Sigmoid colon (tissue), 7 donors: ENCODE measurements around the gene ABHD2. TPM values are rescaled to one million over a fixed set of nuclear protein-coding genes. Genes with fewer than 3 reads are reported as not detected.

Experiments
- DNase-seq: peaks from one replicate; pipeline ENCODE4 v3.0.0-alpha.2; 2019
- H3K27ac ChIP-seq, 4 donors: fragments of 200-600 bp; sonication (generic); one replicate each; pipeline ENCODE4 v1.5.1; 2016 to 2019; ENCODE audit warnings: mild to moderate bottlenecking in 1 of 4
- H3K27me3 ChIP-seq, 3 donors: fragments of 200-600 bp; sonication (generic); one replicate each; pipeline ENCODE4 v1.5.1; 2019; ENCODE audit warnings: mild to moderate bottlenecking in 1 of 3
- H3K36me3 ChIP-seq, 4 donors: fragments of 200-600 bp; sonication (generic); one replicate each; pipeline ENCODE4 v1.5.1; 2016 to 2019
- H3K4me1 ChIP-seq, 4 donors: fragments of 200-600 bp; sonication (generic); one replicate each; pipeline ENCODE4 v1.5.1; 2017 to 2019
- H3K4me3 ChIP-seq, 4 donors: fragments of 200-600 bp; sonication (generic); one replicate each; pipeline ENCODE4 v1.5.1; 2017 to 2019; ENCODE audit warnings: mild to moderate bottlenecking in 2 of 4, moderate library complexity in 1 of 4
- H3K9me3 ChIP-seq, 4 donors: fragments of 200-600 bp in 3 of 4; sonication (generic) in 3 of 4; one replicate each; pipeline versions ENCODE4 v1.5.1 to v1.6.1; 2013 to 2019
- CTCF ChIP-seq, 4 experiments: fragments of 450-650 bp in 3 of 4; fragments of 200-600 bp in 1 of 4; IDR thresholded peaks; one replicate each; pipeline ENCODE4 v1.5.1; 2016 to 2019; ENCODE audit warnings: antibody characterized with exemption in 4 of 4, mild to moderate bottlenecking in 3 of 4, moderate library complexity in 2 of 4
- EP300 ChIP-seq, 4 donors: sonication (generic); formaldehyde crosslinking; IDR thresholded peaks; one replicate each; pipeline ENCODE4 v1.6.1; 2017; ENCODE audit warnings: antibody characterized with exemption in 4 of 4
- POLR2A ChIP-seq, 2 donors: fragments of 450-650 bp; IDR thresholded peaks; one replicate each; pipeline ENCODE4 v1.6.1; 2016; ENCODE audit warnings: antibody characterized with exemption in 2 of 2, mild to moderate bottlenecking in 2 of 2, moderate library complexity in 2 of 2
- POLR2AphosphoS5 ChIP-seq, 4 donors: sonication (generic); formaldehyde crosslinking; IDR thresholded peaks; one replicate each; pipeline ENCODE4 v1.6.1; 2017; ENCODE audit warnings: antibody characterized with exemption in 4 of 4
- WGBS, 2 donors: extraction: QIAGEN DNeasy Blood & Tissue Kit; methylation state at CpG; one replicate each; pipeline ENCODE4 v1.1.7; 2013; 5-methylcytosine and 5-hydroxymethylcytosine counted together
- intact Hi-C: fragments of 100-400 bp; cut with DNase I; formaldehyde crosslinking; loops from one replicate; pipeline ENCODE4 v1.15.1; 2023
- polyA plus RNA-seq, 3 donors: library from polyadenylated mRNA; stranded (reverse); fragments of 200-250 nt; gene quantifications; one replicate each; pipeline ENCODE4 v1.2.3, GENCODE V29; 2013
- total RNA-seq, 4 donors: library from RNA; depleted of rRNA; stranded (reverse); fragments of >200 nt; gene quantifications; one replicate each; pipeline ENCODE4 v1.1.0, GENCODE V29; 2016
- donor health status: healthy with polysubstance abuse.
- donor health status: Bipolar disorder and iron deficiency.
- donor health status: healthy.

The ABHD2 gene
- total and polyA plus RNA-seq, 7 donors: 1.8 to 81.5 (median 32.9) TPM

GRCh38 chr15:89104172-89104564 is 15.9 kb downstream of the ABHD2 start:
- 95 to 96% methylated on average over 9 of the region's 9 CpGs for WGBS, 2 donors
- Histone ChIP-seq H3K36me3 (peaks cover 0 to 13% (median 0%) of the 10 kb centered on the region in 4 donors), H3K4me1 (peaks cover 0 to 100% (median 96%) of the 10 kb centered on the region in 4 donors), H3K27me3 (no peaks in the 10 kb centered on the region), H3K9me3 (no peaks in the 10 kb centered on the region), H3K27ac (peak overlapping the region; percentile 77 to 97 (median 89)), H3K4me3 (no peak overlapping the region)
- TF ChIP-seq POLR2AphosphoS5 (IDR thresholded peaks at IDR 0.05) (no peak), CTCF (IDR thresholded peaks at IDR 0.05) (no peak)
- peak; percentile 57 for DNase-seq
- intact Hi-C loops: loop anchor here (10.0 kb wide), 1 partner anchor 559 kb away; the partner anchor contains the start of gene DET1

GRCh38 chr15:89105147-89105546 is 16.9 kb downstream of the ABHD2 start:
- peak overlapping the region; percentile 77 to 97 (median 89) for H3K27ac ChIP-seq
- peaks cover 0 to 93% (median 91%) of the 10 kb centered on the region in 4 donors for H3K4me1 ChIP-seq
- H3K36me3 ChIP-seq: peaks cover 0 to 13% (median 0%) of the 10 kb centered on the region in 4 donors
- H3K27me3 ChIP-seq: no peaks in the 10 kb centered on the region
- intact Hi-C loops: loop anchor here (10.0 kb wide), 1 partner anchor 560 kb away; the partner anchor contains the start of gene DET1
- DNase-seq: no peak
- TF ChIP-seq POLR2A (IDR thresholded peaks at IDR 0.05): no peak
- TF ChIP-seq CTCF (IDR thresholded peaks at IDR 0.05): no peak
- TF ChIP-seq POLR2AphosphoS5 (IDR thresholded peaks at IDR 0.05): peak in 2 of 4 donors; percentile 4 to 69
- no peak for TF ChIP-seq EP300 (IDR thresholded peaks at IDR 0.05)
- no peak overlapping the region for H3K4me3 ChIP-seq
- WGBS, 2 donors: 66 to 76% methylated on average over 4 of the region's 4 CpGs
- no peaks in the 10 kb centered on the region for H3K9me3 ChIP-seq

GRCh38 chr15:89106200-89106599 is 17.9 kb downstream of the ABHD2 start:
- 88 to 97% methylated on average over 11 of the region's 11 CpGs for WGBS, 2 donors
- intact Hi-C loops: loop anchor here (10.0 kb wide), 1 partner anchor 561 kb away; the partner anchor contains the start of gene DET1
- Histone ChIP-seq H3K36me3 (peaks cover 0 to 13% (median 0%) of the 10 kb centered on the region in 4 donors), H3K4me3 (no peak overlapping the region), H3K4me1 (peaks cover 0 to 82% (median 81%) of the 10 kb centered on the region in 4 donors), H3K27me3 (no peaks in the 10 kb centered on the region), H3K27ac (peak overlapping the region; percentile 77 to 97 (median 89)), H3K9me3 (no peaks in the 10 kb centered on the region)
- peak; percentile 58 for DNase-seq
- TF ChIP-seq CTCF (IDR thresholded peaks at IDR 0.05) (no peak), POLR2A (IDR thresholded peaks at IDR 0.05) (no peak), EP300 (IDR thresholded peaks at IDR 0.05) (no peak), POLR2AphosphoS5 (IDR thresholded peaks at IDR 0.05) (no peak)

- 80% methylated on average over 5 of the region's 5 CpGs for WGBS, 2 donors
- Histone ChIP-seq H3K9me3 (no peaks in the 10 kb centered on the region), H3K4me1 (peaks cover 0 to 79% (median 75%) of the 10 kb centered on the region in 4 donors), H3K27ac (peak overlapping the region; percentile 61 to 97 (median 86)), H3K36me3 (peaks cover 0 to 13% (median 0%) of the 10 kb centered on the region in 4 donors), H3K27me3 (no peaks in the 10 kb centered on the region), H3K4me3 (no peak overlapping the region)
- peak; percentile 8 to 78 (median 66) for TF ChIP-seq POLR2AphosphoS5 (IDR thresholded peaks at IDR 0.05)
- no peak for TF ChIP-seq CTCF (IDR thresholded peaks at IDR 0.05)
- TF ChIP-seq EP300 (IDR thresholded peaks at IDR 0.05): peak in 3 of 4 donors; percentile 12 to 80 (median 69)
- TF ChIP-seq POLR2A (IDR thresholded peaks at IDR 0.05): no peak
- DNase-seq: peak; percentile 75
- intact Hi-C loops: loop anchor here (10.0 kb wide), 1 partner anchor 563 kb away; the partner anchor contains the start of gene DET1
Observed at GRCh38 chr15:89107984-89108383, 19.7 kb downstream of the ABHD2 start.
